ENCODE results near the gene NAA10.
A peak's percentile ranks its signal among the peaks of the same experiment; 100 is the strongest.

NAA10 gene

DNA sequence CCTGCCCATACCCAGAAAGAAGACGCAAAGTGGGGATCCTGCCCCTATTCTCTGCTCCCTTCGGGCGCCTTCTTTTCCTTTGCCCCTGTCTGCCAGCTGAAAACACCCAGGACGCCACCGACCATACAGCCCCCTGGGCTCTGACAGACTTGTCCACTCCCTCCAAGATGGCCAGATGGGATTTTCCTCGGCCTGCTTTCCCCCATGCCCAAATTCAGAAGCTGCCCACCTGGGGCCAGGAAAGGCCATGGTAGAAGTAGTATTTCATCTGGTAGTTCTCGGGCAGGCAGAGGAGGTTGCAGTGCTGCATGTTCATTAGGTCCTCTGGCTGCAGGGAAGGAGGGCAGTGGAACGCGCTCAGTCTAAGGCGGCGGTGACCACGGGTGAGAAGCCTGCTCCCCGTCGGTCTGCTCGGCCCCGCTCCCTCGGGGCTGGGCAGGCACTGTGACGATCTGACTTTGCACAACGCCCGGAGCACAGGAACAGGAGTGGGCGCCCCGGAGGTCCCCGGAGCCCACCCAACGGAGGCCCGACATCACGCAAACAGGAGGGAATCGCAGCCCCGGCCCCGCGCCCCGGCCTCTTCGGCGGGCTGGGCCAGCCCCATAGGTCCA is 582 bp downstream of the NAA10 start:
- Histone ChIP-seq H3K36me3 (ENCODE audit: insufficient read depth, low read length) (peaks cover 37% of the 10 kb centered on the region), H3K9me3 (ENCODE audit: insufficient read depth, low read depth, low read length) (no peaks in the 10 kb centered on the region), H3K4me1 (ENCODE audit: insufficient read depth, low read length) (no peaks in the 10 kb centered on the region), H3K27me3 (ENCODE audit: insufficient read depth, low read length) (no peaks in the 10 kb centered on the region), H3K27ac (ENCODE audit: low read depth, low read length) (no peak overlapping the region), H3K4me3 (ENCODE audit: low read length) (peak overlapping the region; percentile 75), H3K9ac (ENCODE audit: low read depth, low read length) (peak overlapping the region; percentile 81)
- 7% methylated on average over 33 of the region's 33 CpGs for WGBS

DNA sequence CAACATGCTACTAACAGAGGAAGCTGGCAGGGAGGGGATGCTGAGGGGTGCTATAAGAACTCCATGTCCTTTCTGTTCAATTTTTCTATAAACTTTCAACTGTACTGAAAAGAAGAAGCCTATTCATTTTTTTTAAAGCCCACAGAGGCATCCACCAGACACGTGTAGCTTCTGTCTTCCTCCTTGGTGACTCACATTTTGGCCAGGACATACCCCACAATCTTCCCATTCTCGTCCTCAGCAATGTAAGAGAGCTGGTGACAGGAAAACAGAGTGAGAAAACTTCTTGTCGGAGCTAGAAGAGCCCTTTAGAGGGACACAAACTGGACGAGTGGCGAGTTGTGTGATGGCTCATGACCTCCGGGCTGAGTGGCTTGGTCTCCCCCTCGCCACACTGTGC is 1.1 kb downstream of the NAA10 start:
- peak overlapping the region; percentile 75 for H3K4me3 ChIP-seq (ENCODE audit: low read length)
- WGBS: 61% methylated on average over 6 of the region's 7 CpGs
- no peaks in the 10 kb centered on the region for H3K27me3 ChIP-seq (ENCODE audit: insufficient read depth, low read length)
- H3K9me3 ChIP-seq (ENCODE audit: insufficient read depth, low read depth, low read length): no peaks in the 10 kb centered on the region
- no peak overlapping the region for H3K27ac ChIP-seq (ENCODE audit: low read depth, low read length)
- H3K4me1 ChIP-seq (ENCODE audit: insufficient read depth, low read length): no peaks in the 10 kb centered on the region
- peak overlapping the region; percentile 81; the same call in 1 of the 2 replicates for H3K9ac ChIP-seq (ENCODE audit: low read depth, low read length)
- H3K36me3 ChIP-seq (ENCODE audit: insufficient read depth, low read length): peaks cover 37% of the 10 kb centered on the region

DNA sequence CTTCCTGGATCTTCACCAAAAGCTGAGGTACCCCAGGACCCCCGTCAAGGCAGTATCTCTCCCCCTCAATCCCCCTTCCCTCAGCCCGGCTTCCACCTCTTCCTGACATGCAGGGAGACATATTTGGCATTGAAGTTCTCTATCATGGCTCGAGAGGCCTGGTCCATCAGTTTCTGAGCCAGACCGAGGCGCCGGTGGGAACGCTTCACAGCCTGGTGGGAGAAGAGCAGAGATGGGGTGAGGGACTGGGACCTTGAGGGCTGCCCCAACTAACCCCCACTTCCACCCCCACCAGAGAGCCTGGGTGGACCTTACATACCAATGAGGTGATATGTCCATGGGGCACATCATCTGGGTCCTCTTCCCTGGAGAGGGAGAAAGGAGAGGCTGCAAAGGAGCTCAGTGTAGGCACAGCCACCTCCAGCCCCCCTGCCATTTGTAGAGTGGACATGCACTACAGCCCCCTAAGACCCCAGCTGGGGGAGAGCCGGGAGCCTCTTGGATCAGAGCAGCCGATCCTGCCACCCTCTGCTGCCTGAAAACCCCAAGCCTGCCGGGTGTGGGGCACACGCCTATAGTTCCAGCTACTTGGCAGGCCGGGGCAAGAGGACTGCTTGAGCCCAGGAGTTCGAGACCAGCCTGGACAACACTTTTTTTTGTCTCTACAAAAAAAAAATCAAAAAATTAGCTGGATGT is 2.5 kb downstream of the NAA10 start:
- Histone ChIP-seq H3K27me3 (ENCODE audit: insufficient read depth, low read length) (no peaks in the 10 kb centered on the region), H3K27ac (ENCODE audit: low read depth, low read length) (no peak overlapping the region)
- WGBS: 97% methylated on average over 9 of the region's 13 CpGs

DNA sequence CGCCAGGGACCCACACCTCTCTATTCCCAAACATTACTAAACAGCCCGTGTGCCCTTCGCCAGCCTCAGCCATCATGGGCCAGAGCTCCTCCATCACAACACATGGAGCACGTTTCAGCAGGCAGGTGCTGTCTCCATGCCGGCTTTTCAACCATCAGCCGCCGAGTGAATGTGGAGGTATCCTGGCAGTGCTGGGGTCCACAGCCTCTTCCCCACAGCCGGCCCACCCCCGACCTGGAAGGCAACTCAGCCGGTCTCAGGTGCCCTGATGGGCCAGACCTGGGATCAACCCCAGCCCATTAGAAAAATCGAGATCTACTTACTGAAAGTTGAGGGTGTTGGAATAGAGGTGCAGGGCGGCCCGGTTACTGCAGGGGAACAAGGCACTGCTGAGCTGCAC is 3.1 kb downstream of the NAA10 start:
- Histone ChIP-seq H3K9me3 (ENCODE audit: insufficient read depth, low read depth, low read length) (no peaks in the 10 kb centered on the region), H3K36me3 (ENCODE audit: insufficient read depth, low read length) (peaks cover 37% of the 10 kb centered on the region), H3K27me3 (ENCODE audit: insufficient read depth, low read length) (no peaks in the 10 kb centered on the region), H3K27ac (ENCODE audit: low read depth, low read length) (no peak overlapping the region), H3K4me3 (ENCODE audit: low read length) (no peak overlapping the region), H3K9ac (ENCODE audit: low read depth, low read length) (no peak overlapping the region), H3K4me1 (ENCODE audit: insufficient read depth, low read length) (no peaks in the 10 kb centered on the region)
- 94% methylated on average over 13 of the region's 13 CpGs for WGBS

More for the DNA sequence above, 2.5 kb downstream of the NAA10 start:
- Histone ChIP-seq H3K36me3 (ENCODE audit: insufficient read depth, low read length) (peaks cover 37% of the 10 kb centered on the region), H3K9ac (ENCODE audit: low read depth, low read length) (no peak overlapping the region), H3K9me3 (ENCODE audit: insufficient read depth, low read depth, low read length) (no peaks in the 10 kb centered on the region), H3K4me1 (ENCODE audit: insufficient read depth, low read length) (no peaks in the 10 kb centered on the region), H3K4me3 (ENCODE audit: low read length) (no peak overlapping the region)

DNA sequence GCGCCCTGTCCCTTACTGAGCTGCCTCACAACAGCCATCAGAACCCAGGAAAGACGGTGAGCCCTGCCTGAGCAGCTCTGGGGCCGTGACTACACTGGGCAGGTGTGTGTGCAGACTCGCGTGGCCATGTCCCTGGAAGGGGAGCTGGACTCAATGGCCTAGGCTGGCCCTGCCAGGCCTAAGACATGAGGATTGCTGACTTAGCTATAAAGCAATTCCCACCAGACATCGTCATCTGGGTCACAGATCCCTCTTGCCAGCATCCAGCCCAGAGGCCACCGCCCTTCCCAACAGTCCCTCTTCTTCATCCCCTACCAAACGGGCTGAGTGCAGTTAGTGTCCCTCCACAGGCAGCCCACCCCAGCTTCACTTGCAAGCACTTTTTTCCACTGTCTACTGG is 3.7 kb downstream of the NAA10 start:
- H3K27ac ChIP-seq (ENCODE audit: low read depth, low read length): no peak overlapping the region
- no peaks in the 10 kb centered on the region for H3K9me3 ChIP-seq (ENCODE audit: insufficient read depth, low read depth, low read length)
- H3K27me3 ChIP-seq (ENCODE audit: insufficient read depth, low read length): no peaks in the 10 kb centered on the region
- peaks cover 37% of the 10 kb centered on the region for H3K36me3 ChIP-seq (ENCODE audit: insufficient read depth, low read length)
- no peak overlapping the region for H3K4me3 ChIP-seq (ENCODE audit: low read length)
- no peak overlapping the region for H3K9ac ChIP-seq (ENCODE audit: low read depth, low read length)
- no peaks in the 10 kb centered on the region for H3K4me1 ChIP-seq (ENCODE audit: insufficient read depth, low read length)
- 94% methylated on average over 8 of the region's 8 CpGs for WGBS

DNA sequence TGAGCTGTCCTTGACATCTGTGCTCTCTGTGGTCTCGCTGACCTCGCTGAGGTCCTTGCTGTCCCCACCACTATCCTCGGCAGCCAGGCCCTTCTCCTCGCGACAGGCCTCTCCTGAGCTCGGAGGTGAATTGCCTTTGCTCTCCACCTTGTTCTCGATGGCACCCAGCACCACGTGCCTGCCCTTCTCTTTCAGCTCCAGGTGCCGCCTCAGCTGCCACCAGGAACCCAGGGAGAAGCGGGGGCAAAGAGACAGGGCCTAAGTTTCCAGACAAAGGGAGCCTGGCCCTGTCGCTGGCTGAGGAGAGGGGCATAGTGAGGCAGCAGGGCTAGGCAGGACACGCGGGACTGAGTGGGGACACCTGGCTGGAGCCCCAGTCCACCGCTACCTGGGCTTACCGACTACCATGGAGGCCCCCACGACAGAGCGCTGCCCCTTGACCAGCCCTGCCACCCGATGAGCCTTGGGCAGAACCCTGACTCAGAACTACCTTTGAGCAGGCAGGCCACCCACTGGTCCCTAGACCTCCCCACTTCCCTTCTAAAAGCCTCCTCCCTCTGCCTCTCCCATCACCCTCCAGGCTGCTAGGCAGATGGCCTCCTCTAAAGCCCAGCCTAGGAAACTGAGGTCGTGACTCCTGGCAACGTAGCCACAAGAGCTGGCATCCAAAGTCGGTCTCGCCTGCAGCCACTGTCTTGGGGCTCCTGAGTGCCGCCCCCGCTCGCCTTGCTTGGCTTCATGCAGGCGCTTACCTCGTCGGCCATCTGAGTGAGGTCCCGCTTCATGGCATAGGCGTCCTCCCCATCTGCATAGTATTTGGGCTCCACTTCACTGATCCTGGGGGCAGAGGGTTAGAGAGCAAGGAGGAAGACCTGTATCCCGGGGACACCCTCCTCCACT is 4.6 kb downstream of the NAA10 start:
- Histone ChIP-seq H3K27ac (ENCODE audit: low read depth, low read length) (no peak overlapping the region), H3K4me3 (ENCODE audit: low read length) (no peak overlapping the region), H3K4me1 (ENCODE audit: insufficient read depth, low read length) (peaks cover 2% of the 10 kb centered on the region; the same call in 1 of the 2 replicates), H3K36me3 (ENCODE audit: insufficient read depth, low read length) (peaks cover 37% of the 10 kb centered on the region), H3K9ac (ENCODE audit: low read depth, low read length) (no peak overlapping the region), H3K9me3 (ENCODE audit: insufficient read depth, low read depth, low read length) (no peaks in the 10 kb centered on the region), H3K27me3 (ENCODE audit: insufficient read depth, low read length) (no peaks in the 10 kb centered on the region)
- 95% methylated on average over 31 of the region's 31 CpGs for WGBS

DNA sequence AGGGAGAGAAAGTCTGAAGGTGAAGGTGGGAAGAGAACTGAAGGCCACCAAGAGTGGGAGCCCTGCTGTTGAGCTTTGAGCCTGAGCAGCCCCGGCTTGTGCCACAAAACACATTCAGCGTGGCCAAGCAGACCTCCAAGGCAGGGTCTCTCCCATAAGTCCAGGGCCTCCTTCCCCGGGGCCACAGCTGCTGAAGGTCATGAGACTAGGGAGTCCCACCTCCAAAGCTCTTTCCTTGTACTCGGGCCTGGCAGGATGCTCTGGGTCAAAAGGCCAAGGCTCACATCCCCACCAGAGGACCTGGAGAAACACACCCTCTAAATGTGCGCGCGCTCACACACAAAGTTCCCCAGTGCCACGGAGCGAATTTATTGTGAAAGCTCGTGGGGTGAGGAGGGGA is 5.3 kb downstream of the NAA10 start:
- peaks cover 37% of the 10 kb centered on the region for H3K36me3 ChIP-seq (ENCODE audit: insufficient read depth, low read length)
- no peaks in the 10 kb centered on the region for H3K27me3 ChIP-seq (ENCODE audit: insufficient read depth, low read length)
- H3K9me3 ChIP-seq (ENCODE audit: insufficient read depth, low read depth, low read length): no peaks in the 10 kb centered on the region
- WGBS: 100% methylated on average over 5 of the region's 10 CpGs
- no peak overlapping the region for H3K9ac ChIP-seq (ENCODE audit: low read depth, low read length)
- H3K4me3 ChIP-seq (ENCODE audit: low read length): no peak overlapping the region
- peaks cover 8% of the 10 kb centered on the region; the same call in 1 of the 2 replicates for H3K4me1 ChIP-seq (ENCODE audit: insufficient read depth, low read length)
- no peak overlapping the region for H3K27ac ChIP-seq (ENCODE audit: low read depth, low read length)

DNA sequence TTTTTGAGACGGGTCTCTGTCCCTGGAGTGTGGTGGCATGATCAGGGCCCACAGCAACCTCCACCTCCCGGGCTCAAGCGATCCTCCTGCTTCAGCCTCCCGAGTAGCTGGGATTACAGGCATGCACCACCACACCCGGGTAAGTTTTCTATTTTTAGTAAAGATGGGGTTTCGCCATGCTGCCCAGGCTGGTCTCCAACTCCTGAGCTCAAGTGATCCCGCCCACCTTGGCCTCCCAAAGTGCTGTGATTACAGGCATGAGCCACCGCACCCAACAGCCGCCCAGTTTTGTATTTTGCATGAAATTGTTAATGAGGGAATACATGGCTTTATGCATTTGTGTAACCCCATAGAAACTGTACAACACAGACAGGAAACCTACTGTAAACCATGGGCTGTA is 6.0 kb downstream of the NAA10 start:
- 82% methylated on average over 8 of the region's 9 CpGs for WGBS
- Histone ChIP-seq H3K9ac (ENCODE audit: low read depth, low read length) (no peak overlapping the region), H3K27me3 (ENCODE audit: insufficient read depth, low read length) (no peaks in the 10 kb centered on the region), H3K4me3 (ENCODE audit: low read length) (peak overlapping the region; percentile 34; the same call in 1 of the 2 replicates), H3K4me1 (ENCODE audit: insufficient read depth, low read length) (peaks cover 8% of the 10 kb centered on the region; the same call in 1 of the 2 replicates), H3K9me3 (ENCODE audit: insufficient read depth, low read depth, low read length) (no peaks in the 10 kb centered on the region), H3K27ac (ENCODE audit: low read depth, low read length) (no peak overlapping the region), H3K36me3 (ENCODE audit: insufficient read depth, low read length) (peaks cover 37% of the 10 kb centered on the region)

DNA sequence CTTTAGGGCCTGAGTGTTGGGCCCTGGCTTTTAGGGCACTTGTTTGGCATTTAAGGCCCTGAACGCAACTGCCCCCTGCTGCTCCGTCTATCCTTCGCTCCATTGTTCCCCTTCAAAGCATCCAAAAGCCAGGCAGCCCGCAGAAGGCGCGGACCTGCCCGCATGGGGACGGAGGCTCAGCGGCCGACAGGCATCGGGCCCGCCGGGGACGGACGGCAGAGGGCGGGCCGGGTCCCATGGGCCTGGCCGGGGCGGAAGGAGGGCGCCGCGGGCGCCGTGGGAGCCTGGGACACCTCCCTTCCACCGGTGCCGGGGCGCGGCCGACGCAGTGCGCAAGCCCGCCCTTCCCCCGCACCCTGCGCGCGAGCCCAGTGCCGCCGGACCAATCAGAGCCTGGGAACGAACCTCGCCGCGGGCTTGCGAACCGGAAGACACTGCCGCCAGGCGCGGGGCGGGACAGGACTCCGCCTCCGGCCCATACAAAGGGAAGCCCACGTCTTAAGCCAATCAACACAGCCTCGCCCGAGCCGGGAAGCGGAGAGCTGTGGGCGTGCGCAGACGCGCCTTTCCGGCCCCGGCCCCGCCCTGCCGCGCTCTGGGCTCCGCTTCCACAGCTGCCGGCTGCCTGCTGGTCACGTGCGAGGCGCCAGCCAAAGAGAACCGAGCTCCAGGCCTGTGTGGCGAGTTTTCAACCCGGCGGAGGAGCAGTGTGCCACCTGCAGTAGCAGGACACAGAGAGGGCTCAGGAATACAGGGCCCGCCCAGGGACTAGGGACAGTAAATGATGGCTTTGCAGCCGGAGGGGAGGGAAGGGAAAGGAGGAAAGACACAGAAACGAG is 6.7 kb downstream of the NAA10 start:
- Histone ChIP-seq H3K9me3 (ENCODE audit: insufficient read depth, low read depth, low read length) (no peaks in the 10 kb centered on the region), H3K9ac (ENCODE audit: low read depth, low read length) (peak overlapping the region; percentile 88), H3K27ac (ENCODE audit: low read depth, low read length) (peak overlapping the region; percentile 97), H3K27me3 (ENCODE audit: insufficient read depth, low read length) (no peaks in the 10 kb centered on the region), H3K4me1 (ENCODE audit: insufficient read depth, low read length) (peaks cover 8% of the 10 kb centered on the region; the same call in 1 of the 2 replicates), H3K36me3 (ENCODE audit: insufficient read depth, low read length) (peaks cover 37% of the 10 kb centered on the region), H3K4me3 (ENCODE audit: low read length) (peak overlapping the region; percentile 77)
- under 1% methylated on average over 76 of the region's 76 CpGs for WGBS

DNA sequence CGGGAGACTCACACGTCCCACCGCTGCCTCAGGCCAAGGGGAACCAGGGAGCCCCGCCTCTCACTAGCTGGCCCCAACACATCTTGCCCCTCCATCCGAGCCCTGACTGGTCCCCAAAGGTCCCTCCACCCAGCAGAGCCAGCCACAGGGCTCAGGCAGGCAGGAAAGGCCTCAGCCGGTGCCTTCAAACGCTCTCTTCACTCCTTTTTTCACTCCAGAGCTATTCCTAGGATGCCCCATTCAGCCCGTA is 7.2 kb downstream of the NAA10 start:
- Histone ChIP-seq H3K9ac (ENCODE audit: low read depth, low read length) (peak overlapping the region; percentile 88), H3K4me3 (ENCODE audit: low read length) (peak overlapping the region; percentile 77), H3K4me1 (ENCODE audit: insufficient read depth, low read length) (peaks cover 8% of the 10 kb centered on the region; the same call in 1 of the 2 replicates), H3K9me3 (ENCODE audit: insufficient read depth, low read depth, low read length) (no peaks in the 10 kb centered on the region), H3K36me3 (ENCODE audit: insufficient read depth, low read length) (peaks cover 33% of the 10 kb centered on the region), H3K27ac (ENCODE audit: low read depth, low read length) (peak overlapping the region; percentile 97), H3K27me3 (ENCODE audit: insufficient read depth, low read length) (no peaks in the 10 kb centered on the region)
- 3% methylated on average over 8 of the region's 8 CpGs for WGBS
